Epithelial cell of proximal tubule (primary cell): ENCODE measurements around the gene NAA11. TPM values are rescaled to one million over a fixed set of nuclear protein-coding genes. Genes with fewer than 3 reads are reported as not detected.

ENCODE experiments used
- DNase-seq: peaks from one replicate; pipeline ENCODE4 v3.0.0-alpha.2; 2011; ENCODE audit warnings: low read depth
- H3K4me3 ChIP-seq: 2 replicates; pipeline ENCODE4 v1.5.1; 2011; ENCODE audit warnings: low read depth, mild to moderate bottlenecking, low read length
- CTCF ChIP-seq: conservative IDR thresholded peaks from 2 replicates; pipeline ENCODE4 v1.5.1; 2012; ENCODE audit warnings: low read depth, mild to moderate bottlenecking, low read length
- total RNA-seq: library from RNA; depleted of rRNA; stranded (reverse); fragments of >200 nt; gene quantifications from 2 replicates; pipeline ENCODE4 v1.2.3, GENCODE V29; 2015

The NAA11 gene
- total RNA-seq, 1 donor from 2014 or later: not detected

DNA sequence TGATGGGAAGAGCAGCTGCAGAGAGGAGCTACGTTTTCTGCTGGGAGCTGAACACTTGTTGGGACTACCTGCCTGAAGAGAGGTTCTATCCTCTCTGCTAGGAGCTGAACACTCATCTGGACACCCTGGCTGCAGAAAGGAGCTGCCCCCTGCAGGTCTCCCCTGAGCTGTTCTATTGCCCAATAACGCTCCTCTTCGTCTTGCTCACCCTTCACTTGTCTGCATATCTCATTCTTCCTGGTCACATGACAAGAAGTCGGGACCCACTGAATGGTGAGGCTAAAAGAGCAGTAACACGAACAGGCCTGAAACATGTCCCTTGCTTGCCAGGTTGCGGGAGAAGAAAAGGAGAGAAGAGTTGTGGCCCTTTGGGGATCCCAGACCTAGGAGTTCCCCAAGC is 27.8 kb downstream of the NAA11 start:
- peak; percentile 7 for TF ChIP-seq CTCF
- no peak for DNase-seq
- H3K4me3 ChIP-seq: no peak overlapping the region

DNA sequence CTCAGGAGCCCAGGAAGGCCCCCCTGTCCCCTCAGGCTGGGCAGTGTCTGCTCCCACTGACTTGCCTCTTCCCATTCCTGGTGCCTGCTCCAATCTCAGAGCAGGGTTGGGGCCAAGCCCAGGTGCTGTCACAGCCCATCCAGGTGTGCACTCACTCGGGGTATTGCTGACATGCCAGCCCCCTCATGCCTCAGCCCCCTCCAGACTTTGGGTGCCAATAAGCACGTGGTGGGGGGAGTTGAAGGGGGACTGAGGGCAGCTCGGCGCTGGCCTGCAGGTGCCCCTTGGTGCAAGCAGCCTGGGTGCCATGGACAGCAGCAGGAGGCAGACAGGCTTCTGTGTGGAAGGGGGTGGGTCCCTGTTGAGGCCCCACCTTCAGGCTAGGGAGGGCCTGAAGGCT is 28.4 kb downstream of the NAA11 start:
- no peak for TF ChIP-seq CTCF
- no peak overlapping the region for H3K4me3 ChIP-seq
- no peak for DNase-seq

DNA sequence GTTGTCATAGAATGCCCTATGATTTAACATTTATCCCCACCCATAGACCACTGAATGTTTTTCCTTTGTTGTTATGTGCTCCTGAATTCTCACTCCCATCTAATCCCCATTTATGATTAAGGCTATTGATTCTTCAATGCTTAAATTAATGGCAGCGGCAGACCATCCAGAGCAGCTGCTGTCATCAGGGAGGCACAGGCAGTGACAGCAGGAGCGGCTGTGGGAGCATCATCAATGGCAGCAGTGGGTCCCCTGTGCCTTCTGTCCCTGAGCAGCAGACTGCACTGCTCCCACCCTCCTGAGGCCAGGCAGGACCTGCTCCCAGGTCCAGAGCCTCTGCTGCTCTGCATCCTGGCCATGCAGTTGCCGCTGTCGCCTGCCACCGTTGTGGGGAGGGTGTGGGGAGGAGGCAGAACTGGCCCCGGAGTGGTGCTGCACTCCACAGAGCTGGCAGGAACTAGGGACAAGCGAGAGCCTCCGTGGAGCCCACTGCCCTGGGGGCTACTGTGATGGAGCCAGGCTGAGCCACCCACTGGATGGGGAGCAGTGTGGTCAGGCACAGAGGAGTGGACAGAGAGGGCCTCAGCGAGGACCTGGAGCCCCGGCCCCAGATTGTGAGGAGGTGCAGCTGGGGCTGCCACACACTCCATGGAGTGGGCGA is 29.0 kb downstream of the NAA11 start:
- no peak overlapping the region for H3K4me3 ChIP-seq
- DNase-seq: no peak
- no peak for TF ChIP-seq CTCF

- DNase-seq: no peak
- no peak for TF ChIP-seq CTCF
- no peak overlapping the region for H3K4me3 ChIP-seq
Observed at GRCh38 chr4:79295086-79295485, 30.8 kb downstream of the NAA11 start.

GRCh38 chr4:79294064-79294463 is 31.8 kb downstream of the NAA11 start:
- no peak overlapping the region for H3K4me3 ChIP-seq
- DNase-seq: peak; percentile 19
- TF ChIP-seq CTCF: no peak

DNA sequence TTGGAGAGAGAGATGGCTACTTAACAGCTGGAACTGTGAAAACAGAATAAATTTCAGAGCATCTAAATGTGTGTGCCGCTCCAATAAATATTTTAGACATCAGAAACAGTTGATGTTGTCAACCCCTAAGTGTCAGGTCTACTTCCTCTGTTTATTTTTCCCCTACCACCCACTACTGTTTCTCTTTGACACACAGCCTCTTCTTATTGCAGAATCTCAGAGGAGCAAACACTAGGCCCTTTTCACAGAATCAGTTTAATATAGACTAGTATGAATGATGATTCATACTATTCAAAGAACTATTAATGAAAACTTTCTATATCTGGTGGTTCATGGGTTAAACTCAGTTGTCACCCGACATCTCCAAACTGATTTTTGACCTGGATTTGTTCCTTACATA is 33.9 kb downstream of the NAA11 start:
- no peak for TF ChIP-seq CTCF
- no peak for DNase-seq
- no peak overlapping the region for H3K4me3 ChIP-seq

DNA sequence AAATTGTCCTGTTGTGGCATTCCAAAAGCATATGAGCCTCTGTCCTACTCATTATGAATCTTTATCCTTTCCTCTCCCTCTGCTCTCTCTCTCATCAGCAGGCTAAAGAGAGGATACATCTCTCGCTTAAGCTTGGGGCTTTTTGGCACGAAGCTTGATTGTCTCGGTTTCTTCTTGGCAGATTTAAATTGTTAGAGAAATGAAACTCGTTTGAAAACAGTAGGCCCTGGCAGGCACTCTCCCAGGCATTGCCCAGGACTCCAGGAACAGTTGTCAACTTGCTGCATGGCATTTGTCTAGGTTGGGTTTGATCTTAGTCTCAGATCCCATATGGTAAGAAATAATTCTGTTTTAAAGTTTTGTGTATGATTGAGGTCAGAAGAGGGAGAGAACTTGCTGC is 35.5 kb downstream of the NAA11 start:
- no peak for DNase-seq
- H3K4me3 ChIP-seq: no peak overlapping the region
- no peak for TF ChIP-seq CTCF
